ENCODE measurements around the gene SPTBN1.

- TF ChIP-seq ZNF274 (IDR thresholded peaks at IDR 0.05; ENCODE audit: low read depth, low read length): no peak
- TF ChIP-seq SUZ12 (IDR thresholded peaks at IDR 0.05; ENCODE audit: extremely low read depth, insufficient read depth, insufficient read length): no peak
Observed at GRCh38 chr2:54667726-54668650, 211.9 kb downstream of the SPTBN1 start.
